Suprapubic skin (tissue), 4 donors: ENCODE results near the gene GALNT9. TPM values are rescaled to one million over a fixed set of nuclear protein-coding genes. Genes with fewer than 3 reads are reported as not detected.
A peak's percentile ranks its signal among the peaks of the same experiment; 100 is the strongest.
"Not testable (repeated sequence)": the region's sequence is repeated elsewhere in the genome, so short reads cannot be mapped to it uniquely, and the experiment has no call there.

ENCODE experiments used
- DNase-seq, 2 donors: peaks; one replicate each; pipeline ENCODE4 v3.0.0-alpha.2; 2019; ENCODE audit warnings: low spot score in 2 of 2
- H3K27ac ChIP-seq: fragments of 200-600 bp; sonication (generic); one replicate; pipeline ENCODE4 v1.5.1; 2019
- H3K27me3 ChIP-seq: fragments of 200-600 bp; sonication (generic); one replicate; pipeline ENCODE4 v1.5.1; 2019
- H3K36me3 ChIP-seq: fragments of 200-600 bp; sonication (generic); one replicate; pipeline ENCODE4 v1.5.1; 2019
- H3K4me1 ChIP-seq: fragments of 200-600 bp; sonication (generic); one replicate; pipeline ENCODE4 v1.5.1; 2019
- H3K4me3 ChIP-seq: fragments of 200-600 bp; sonication (generic); one replicate; pipeline ENCODE4 v1.5.1; 2019; ENCODE audit warnings: mild to moderate bottlenecking
- H3K9me3 ChIP-seq: fragments of 200-600 bp; sonication (generic); one replicate; pipeline ENCODE4 v1.5.1; 2019
- EP300 ChIP-seq: sonication (generic); formaldehyde crosslinking; IDR thresholded peaks from one replicate; pipeline ENCODE4 v1.6.1; 2017; ENCODE audit warnings: antibody characterized with exemption
- POLR2A ChIP-seq, 2 donors: fragments of 450-650 bp; IDR thresholded peaks; one replicate each; pipeline ENCODE4 v1.6.1; 2017; ENCODE audit warnings: antibody characterized with exemption in 2 of 2, mild to moderate bottlenecking in 2 of 2, moderate library complexity in 2 of 2
- POLR2AphosphoS5 ChIP-seq, 3 donors: sonication (generic); formaldehyde crosslinking; IDR thresholded peaks; one replicate each; pipeline ENCODE4 v1.6.1; 2017; ENCODE audit warnings: antibody characterized with exemption in 3 of 3
- WGBS: methylation state at CpG from one replicate; pipeline ENCODE4 v1.1.5; 2018; 5-methylcytosine and 5-hydroxymethylcytosine counted together
- total RNA-seq, 4 donors: library from RNA; depleted of rRNA; stranded (reverse); fragments of >200 nt; gene quantifications; one replicate each; pipeline ENCODE4 v1.1.0, GENCODE V29; 2016
- TF ChIP-seq, protein P1 (sequence below), 2 donors: fragments of 200-600 bp in 1 of 2; fragments of 450-650 bp in 1 of 2; sonication (generic) in 1 of 2; IDR thresholded peaks; one replicate each; pipeline ENCODE4 v1.5.1; 2016 to 2019; ENCODE audit warnings: antibody characterized with exemption in 2 of 2, mild to moderate bottlenecking in 1 of 2, moderate library complexity in 1 of 2

GALNT9 gene
- total RNA-seq, 4 donors from 2014 or later, result not detected

DNA sequence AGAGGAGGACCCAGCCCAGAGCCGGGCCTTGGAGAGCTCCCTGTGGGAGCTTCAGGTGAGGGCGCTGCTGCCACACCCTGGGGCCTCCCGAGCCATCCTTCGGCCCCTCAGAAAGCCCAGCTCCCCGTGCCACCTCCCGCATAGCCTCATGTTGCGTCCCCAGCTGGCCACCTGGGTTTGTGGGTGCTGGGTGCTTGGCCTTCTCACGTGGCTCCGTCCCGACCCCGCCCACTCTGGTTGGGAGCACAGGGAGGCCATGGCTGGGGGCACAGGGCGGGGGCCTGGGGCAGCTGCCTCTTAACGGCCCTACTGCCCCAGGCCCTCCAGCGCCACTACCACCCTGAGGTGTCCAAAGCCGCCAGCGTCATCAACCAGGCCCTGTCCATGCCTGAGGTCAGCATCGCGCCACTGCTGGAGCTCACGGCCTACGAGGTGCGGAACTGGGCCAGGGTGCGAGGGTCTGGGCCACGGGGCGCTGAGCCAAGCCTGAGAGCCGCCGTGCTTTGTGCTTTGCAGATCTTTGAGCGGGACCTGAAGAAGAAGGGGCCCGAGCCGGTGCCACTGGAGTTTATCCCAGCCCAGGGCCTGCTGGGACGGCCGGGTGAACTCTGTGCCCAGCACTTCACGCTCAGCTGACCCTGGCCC lies 177.5 kb downstream of the GALNT9 start:
- 89% methylated on average over 10 of the region's 32 CpGs for WGBS
- no peaks in the 10 kb centered on the region for H3K27me3 ChIP-seq
- H3K9me3 ChIP-seq, result no peaks in the 10 kb centered on the region
- H3K36me3 ChIP-seq, result peaks cover 41% of the 10 kb centered on the region
- TF ChIP-seq EP300, result no peak
- no peak for TF ChIP-seq POLR2A (IDR thresholded peaks at IDR 0.05)
- TF ChIP-seq, protein P1, sequence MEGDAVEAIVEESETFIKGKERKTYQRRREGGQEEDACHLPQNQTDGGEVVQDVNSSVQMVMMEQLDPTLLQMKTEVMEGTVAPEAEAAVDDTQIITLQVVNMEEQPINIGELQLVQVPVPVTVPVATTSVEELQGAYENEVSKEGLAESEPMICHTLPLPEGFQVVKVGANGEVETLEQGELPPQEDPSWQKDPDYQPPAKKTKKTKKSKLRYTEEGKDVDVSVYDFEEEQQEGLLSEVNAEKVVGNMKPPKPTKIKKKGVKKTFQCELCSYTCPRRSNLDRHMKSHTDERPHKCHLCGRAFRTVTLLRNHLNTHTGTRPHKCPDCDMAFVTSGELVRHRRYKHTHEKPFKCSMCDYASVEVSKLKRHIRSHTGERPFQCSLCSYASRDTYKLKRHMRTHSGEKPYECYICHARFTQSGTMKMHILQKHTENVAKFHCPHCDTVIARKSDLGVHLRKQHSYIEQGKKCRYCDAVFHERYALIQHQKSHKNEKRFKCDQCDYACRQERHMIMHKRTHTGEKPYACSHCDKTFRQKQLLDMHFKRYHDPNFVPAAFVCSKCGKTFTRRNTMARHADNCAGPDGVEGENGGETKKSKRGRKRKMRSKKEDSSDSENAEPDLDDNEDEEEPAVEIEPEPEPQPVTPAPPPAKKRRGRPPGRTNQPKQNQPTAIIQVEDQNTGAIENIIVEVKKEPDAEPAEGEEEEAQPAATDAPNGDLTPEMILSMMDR (IDR thresholded peaks at IDR 0.05), result no peak
- TF ChIP-seq POLR2AphosphoS5 (IDR thresholded peaks at IDR 0.05), result no peak
- peak; percentile 69 to 79 for DNase-seq
- H3K27ac ChIP-seq, result no peak overlapping the region
- peaks cover 10% of the 10 kb centered on the region for H3K4me1 ChIP-seq
- no peak overlapping the region for H3K4me3 ChIP-seq

DNA sequence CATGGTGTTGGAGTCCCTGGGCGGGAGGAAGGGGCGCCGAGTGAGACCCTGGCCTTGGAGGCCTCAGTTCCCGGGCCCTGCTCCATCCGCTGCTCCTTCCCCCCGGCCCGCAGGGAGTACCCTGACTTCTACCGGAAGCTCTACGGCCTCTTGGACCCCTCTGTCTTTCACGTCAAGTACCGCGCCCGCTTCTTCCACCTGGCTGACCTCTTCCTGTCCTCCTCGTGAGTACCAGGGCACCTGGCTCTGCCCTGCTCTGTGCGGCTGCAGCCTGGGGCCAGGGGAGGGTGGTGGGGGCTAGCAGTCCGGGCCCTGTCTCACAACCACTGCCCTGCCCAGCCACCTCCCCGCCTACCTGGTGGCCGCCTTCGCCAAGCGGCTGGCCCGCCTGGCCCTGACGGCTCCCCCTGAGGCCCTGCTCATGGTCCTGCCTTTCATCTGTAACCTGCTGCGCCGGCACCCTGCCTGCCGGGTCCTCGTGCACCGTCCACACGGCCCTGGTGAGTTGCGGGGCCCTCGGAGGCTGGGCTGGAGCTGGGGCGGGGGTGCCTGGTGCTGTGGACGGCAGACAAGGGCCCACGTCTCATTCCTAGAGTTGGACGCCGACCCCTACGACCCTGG lies 178.1 kb downstream of the GALNT9 start:
- 96% methylated on average over 20 of the region's 36 CpGs for WGBS
- TF ChIP-seq EP300 (no peak), POLR2AphosphoS5 (IDR thresholded peaks at IDR 0.05) (no peak), POLR2A (IDR thresholded peaks at IDR 0.05) (no peak)
- TF ChIP-seq, protein P1 (IDR thresholded peaks at IDR 0.05), result no peak
- peaks cover 10% of the 10 kb centered on the region for H3K4me1 ChIP-seq
- no peaks in the 10 kb centered on the region for H3K9me3 ChIP-seq
- H3K36me3 ChIP-seq, result peaks cover 43% of the 10 kb centered on the region
- H3K4me3 ChIP-seq, result no peak overlapping the region
- no peaks in the 10 kb centered on the region for H3K27me3 ChIP-seq
- H3K27ac ChIP-seq, result no peak overlapping the region
- DNase-seq, result peak; percentile 53 to 77

DNA sequence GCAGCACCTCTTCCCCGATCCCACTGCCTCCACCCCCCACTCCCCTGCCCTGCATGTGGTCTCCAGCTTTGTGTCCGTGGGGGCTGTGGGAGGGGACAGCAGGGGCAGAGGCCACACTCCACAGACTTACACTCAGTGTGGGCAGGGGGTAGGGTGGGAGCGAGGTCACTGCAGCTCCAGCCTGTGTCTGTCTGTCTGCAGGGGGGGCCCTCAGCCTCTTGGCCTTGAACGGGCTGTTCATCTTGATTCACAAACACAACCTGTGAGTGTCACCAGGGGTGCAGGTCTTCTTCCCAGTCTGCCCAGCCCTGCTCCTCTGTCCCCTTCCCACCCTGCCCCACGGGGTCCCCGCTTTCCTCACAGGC lies 178.6 kb downstream of the GALNT9 start:
- no peak overlapping the region for H3K4me3 ChIP-seq
- WGBS, result 81% methylated on average over 5 of the region's 6 CpGs
- H3K36me3 ChIP-seq, result peaks cover 43% of the 10 kb centered on the region
- no peaks in the 10 kb centered on the region for H3K9me3 ChIP-seq
- H3K27ac ChIP-seq, result no peak overlapping the region
- no peaks in the 10 kb centered on the region for H3K27me3 ChIP-seq
- TF ChIP-seq POLR2AphosphoS5 (IDR thresholded peaks at IDR 0.05) (no peak), EP300 (no peak), POLR2A (IDR thresholded peaks at IDR 0.05) (no peak)
- TF ChIP-seq, protein P1 (IDR thresholded peaks at IDR 0.05), result no peak
- peaks cover 12% of the 10 kb centered on the region for H3K4me1 ChIP-seq
- peak in 1 of 2 donors; percentile 55 for DNase-seq

DNA sequence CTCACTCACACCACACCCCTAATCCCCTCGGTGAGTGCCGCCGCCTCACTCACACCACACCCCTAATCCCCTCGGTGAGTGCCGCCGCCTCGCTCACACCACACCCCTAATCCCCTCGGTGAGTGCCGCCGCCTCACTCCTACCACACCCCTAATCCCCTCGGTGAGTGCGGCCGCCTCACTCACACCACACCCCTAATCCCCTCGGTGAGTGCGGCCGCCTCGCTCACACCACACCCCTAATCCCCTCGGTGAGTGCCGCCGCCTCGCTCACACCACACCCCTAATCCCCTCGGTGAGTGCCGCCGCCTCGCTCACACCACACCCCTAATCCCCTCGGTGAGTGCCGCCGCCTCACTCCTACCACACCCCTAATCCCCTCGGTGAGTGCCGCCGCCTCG lies 179.9 kb downstream of the GALNT9 start:
- not testable (repeated sequence) for DNase-seq
- 87% methylated on average over 18 of the region's 32 CpGs for WGBS

DNA sequence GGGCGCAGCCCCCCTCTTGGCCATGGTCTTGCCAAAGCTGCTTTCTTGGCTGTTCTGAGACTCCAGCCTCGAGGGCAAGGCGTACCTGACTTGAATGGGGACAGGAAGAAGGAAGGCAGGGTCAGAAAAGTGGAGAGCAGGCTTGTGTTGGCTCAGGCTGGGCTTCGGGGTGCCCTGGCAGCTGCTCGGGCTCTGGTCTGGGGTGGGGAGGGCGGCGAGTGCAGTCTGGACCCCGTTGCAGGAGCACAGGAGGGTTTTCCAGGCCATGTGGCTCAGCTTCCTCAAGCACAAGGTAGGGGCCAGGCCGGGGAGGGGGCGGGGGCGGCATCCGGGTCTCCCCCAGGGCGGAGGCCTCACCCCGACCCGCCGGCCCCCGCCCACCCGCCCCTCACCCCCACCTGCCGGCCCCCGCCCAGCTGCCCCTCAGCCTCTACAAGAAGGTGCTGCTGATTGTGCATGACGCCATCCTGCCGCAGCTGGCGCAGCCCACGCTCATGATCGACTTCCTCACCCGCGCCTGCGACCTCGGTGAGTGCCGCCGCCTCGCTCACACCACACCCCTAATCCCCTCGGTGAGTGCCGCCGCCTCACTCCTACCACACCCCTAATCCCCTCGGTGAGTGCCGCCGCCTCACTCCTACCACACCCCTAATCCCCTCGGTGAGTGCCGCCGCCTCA lies 180.9 kb downstream of the GALNT9 start:
- H3K9me3 ChIP-seq, result no peaks in the 10 kb centered on the region
- peaks cover 43% of the 10 kb centered on the region for H3K36me3 ChIP-seq
- peaks cover 17% of the 10 kb centered on the region for H3K4me1 ChIP-seq
- no peaks in the 10 kb centered on the region for H3K27me3 ChIP-seq
- H3K27ac ChIP-seq, result no peak overlapping the region
- H3K4me3 ChIP-seq, result no peak overlapping the region
- 93% methylated on average over 31 of the region's 41 CpGs for WGBS
- peak; percentile 39 to 68 for DNase-seq
- TF ChIP-seq POLR2AphosphoS5 (IDR thresholded peaks at IDR 0.05) (no peak), EP300 (no peak), POLR2A (IDR thresholded peaks at IDR 0.05) (no peak)

More for the DNA sequence above, 179.9 kb downstream of the GALNT9 start:
- Histone ChIP-seq H3K36me3 (peaks cover 43% of the 10 kb centered on the region), H3K4me1 (peaks cover 25% of the 10 kb centered on the region)
- H3K4me3 ChIP-seq, H3K27me3 ChIP-seq, H3K27ac ChIP-seq, H3K9me3 ChIP-seq: not testable (repeated sequence)
